KOPT-K1 (cell line): ENCODE measurements around the gene ABTB2.

Source experiments
- H3K27ac ChIP-seq: fragments of 200-600 bp; sonication (generic); 2 replicates; pipeline ENCODE4 v1.5.1; 2016; ENCODE audit warnings: antibody characterized with exemption, mild to moderate bottlenecking, low read depth, low read length; ENCODE audit not compliant: poor library complexity, severe bottlenecking
- H3K36me3 ChIP-seq: fragments of 200-600 bp; sonication (generic); 2 replicates; pipeline ENCODE4 v1.5.1; 2017; ENCODE audit warnings: antibody characterized with exemption, mild to moderate bottlenecking, low read length, moderate library complexity; ENCODE audit not compliant: insufficient read depth
- H3K9me3 ChIP-seq: fragments of 200-600 bp; sonication (generic); 2 replicates; pipeline ENCODE4 v1.5.1; 2017; ENCODE audit warnings: antibody characterized with exemption, low read length, mild to moderate bottlenecking; ENCODE audit not compliant: insufficient read depth, poor library complexity, severe bottlenecking

Gene ABTB2

DNA sequence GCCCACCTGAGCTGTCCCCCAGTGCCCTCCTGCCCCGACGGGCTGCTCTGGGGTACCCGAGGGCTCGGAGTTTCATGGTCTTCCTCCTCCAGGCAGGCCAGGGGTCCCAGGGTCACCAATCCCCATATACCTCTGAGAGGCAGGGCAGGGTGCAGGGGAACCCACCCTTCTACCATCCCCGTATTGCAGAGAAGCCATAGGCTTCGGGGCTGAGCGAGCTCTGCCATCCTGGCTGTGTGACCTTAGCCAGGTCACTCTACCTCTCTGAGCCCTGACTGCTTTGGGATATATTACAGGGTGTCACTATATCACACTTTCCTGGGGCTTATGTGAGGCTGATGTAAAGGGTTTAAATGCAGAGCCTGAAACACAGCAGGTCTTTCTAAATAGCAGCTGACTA, 195.0 kb downstream of the ABTB2 start:
- Histone ChIP-seq H3K27ac (no peak overlapping the region), H3K9me3 (no peaks in the 10 kb centered on the region), H3K36me3 (no peaks in the 10 kb centered on the region)

DNA sequence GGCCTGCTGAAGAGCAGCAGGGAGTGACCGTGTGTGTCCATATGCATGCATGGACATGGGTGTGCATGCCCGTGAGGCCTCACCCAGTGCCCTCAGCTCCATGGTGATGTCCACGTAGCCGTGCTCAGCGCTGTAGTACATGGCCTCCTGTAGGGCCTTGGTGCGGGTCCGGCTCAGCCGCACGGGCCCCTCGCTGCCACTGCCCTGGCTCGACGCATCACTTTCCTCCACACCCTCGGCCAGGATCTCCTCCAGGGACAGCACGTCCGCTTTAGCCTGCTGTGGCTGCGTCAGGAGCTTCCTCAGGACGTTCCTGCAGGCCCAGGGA, 195.4 kb downstream of the ABTB2 start:
- H3K27ac ChIP-seq = no peak overlapping the region

DNA sequence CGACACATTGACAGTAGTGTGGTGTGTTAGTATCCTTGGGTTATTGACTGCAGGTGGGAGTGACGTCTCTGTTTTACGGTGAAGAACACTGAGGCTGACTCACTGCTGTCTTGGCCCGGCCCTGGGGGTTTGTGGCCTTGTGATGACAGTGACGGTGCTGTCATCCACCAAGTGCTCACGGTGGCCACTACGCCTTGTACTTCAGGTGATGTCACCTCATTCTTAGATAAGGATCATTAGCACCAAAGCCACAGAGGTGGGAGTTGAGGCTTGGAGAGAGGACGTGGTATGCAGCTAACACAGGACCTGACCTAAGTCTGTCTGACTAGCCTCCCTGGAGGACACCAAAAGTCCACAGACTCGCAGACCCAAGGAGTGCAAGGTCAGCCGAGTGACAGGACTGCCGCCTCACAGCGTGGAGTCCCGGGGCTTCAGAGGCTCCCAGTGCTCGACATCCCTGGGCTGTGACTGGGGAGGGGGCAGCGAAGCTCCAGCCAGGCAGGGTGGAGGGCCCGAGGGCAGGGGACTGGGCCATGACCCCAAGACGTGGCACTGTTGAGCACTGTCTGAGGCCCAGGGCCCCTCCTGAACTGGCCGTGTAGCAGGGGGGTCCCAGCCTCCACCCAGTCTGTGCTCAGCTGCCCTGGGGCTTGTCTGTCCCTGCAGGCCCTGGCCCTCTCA, 195.9 kb downstream of the ABTB2 start:
- H3K27ac ChIP-seq = no peak overlapping the region
- H3K9me3 ChIP-seq = no peaks in the 10 kb centered on the region
- no peaks in the 10 kb centered on the region; the same call in 1 of the 2 replicates for H3K36me3 ChIP-seq

More for the DNA sequence above, 195.4 kb downstream of the ABTB2 start:
- Histone ChIP-seq H3K9me3 (no peaks in the 10 kb centered on the region), H3K36me3 (no peaks in the 10 kb centered on the region)

DNA sequence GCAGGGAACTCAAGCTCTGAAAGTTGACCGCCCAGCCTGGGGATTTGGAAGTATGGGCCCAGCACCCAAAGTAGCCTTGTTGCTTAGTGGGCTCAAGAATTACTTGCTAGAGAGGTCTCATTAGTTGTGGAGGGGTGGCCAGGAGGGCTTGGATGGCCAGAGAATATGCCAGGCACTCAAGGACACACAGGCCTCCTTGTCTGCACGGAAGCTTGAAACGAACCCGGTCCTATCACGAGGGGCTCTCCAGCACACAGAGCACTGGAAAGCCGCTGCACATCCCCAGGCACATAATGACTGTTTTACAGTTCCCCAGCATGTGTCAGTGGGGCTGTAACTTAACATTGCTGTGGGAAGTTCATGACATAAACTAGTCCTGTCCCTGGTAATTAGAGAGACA, 196.4 kb downstream of the ABTB2 start:
- Histone ChIP-seq H3K36me3 (peaks cover 4% of the 10 kb centered on the region; the same call in 1 of the 2 replicates), H3K27ac (no peak overlapping the region), H3K9me3 (no peaks in the 10 kb centered on the region)

DNA sequence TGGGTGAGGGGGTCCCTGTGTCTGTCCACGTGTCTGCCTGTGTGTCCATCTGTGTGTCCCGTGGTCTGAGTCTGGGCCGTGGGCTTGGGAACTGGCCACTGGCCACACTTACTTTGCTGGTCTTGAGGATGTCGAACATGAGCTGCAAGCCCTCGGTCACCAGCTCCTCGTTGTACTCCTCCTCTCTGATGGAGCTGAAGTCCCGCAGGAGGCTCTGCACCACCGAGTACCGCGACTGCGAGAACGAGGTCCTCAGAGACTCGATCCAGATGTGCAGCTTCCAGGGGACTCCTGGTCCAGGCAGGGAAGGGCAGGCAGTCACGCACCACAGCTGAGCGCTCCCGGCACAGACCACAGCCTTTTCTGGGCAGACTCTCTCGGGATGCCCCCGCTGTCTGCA, 197.0 kb downstream of the ABTB2 start:
- Histone ChIP-seq H3K36me3 (peaks cover 9% of the 10 kb centered on the region; the same call in 1 of the 2 replicates), H3K27ac (no peak overlapping the region), H3K9me3 (no peaks in the 10 kb centered on the region)

DNA sequence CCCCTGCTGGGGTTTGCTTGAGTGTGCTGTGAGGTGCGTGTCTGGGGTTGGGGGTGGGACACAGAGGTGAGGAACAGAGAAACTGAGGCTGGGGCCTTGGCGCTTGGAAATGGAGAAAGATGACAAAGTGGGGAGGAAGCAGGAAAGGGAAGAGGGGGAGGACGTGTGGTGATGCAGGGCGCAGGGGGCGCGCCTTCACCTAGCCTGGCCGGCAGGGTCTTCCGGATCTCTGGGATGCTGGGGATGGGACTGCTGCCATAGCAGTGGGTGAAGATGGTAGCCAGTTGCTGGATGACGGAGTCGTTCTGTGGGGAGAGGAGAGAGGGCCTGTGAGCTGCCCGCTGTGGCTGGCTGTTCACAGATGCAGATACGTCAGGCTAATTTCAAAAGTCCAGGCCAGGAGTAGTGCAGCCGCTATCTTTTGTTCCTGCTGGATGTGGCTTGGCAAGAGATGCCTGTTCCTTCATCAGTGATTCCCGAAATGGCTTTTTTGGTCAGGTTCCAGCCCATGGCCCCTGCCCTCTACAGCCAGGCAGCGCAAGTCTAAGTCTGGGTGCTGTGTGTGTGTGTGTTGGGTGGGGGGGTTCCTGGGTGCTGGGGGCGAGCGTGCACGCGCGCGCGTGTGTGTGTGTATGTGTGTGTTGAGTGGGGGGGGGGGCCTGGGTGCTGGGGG, 197.6 kb downstream of the ABTB2 start:
- Histone ChIP-seq H3K27ac (no peak overlapping the region), H3K36me3 (peaks cover 15% of the 10 kb centered on the region; the same call in 1 of the 2 replicates), H3K9me3 (no peaks in the 10 kb centered on the region)

DNA sequence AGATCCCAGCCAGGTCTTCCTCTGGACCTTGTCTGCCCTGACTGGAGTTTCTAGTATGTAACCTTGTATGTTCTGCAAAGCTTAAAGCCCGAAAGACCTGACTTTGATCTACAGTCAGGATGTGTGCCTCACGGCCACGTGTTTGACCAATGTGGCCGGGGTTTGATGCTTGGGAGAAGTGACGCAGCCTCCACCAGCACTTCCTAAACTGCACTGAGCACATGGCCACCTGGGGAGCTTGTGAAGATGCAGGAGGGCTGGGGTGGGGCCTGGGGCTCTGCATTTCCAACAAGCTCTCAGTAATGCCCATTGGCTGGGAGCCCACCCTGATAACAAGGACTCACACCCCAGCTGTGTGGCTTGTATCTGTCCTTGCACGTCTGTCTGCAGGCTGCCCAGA, 199.1 kb downstream of the ABTB2 start:
- H3K27ac ChIP-seq = no peak overlapping the region
- no peaks in the 10 kb centered on the region for H3K9me3 ChIP-seq
- peaks cover 30% of the 10 kb centered on the region; the same call in 1 of the 2 replicates for H3K36me3 ChIP-seq

DNA sequence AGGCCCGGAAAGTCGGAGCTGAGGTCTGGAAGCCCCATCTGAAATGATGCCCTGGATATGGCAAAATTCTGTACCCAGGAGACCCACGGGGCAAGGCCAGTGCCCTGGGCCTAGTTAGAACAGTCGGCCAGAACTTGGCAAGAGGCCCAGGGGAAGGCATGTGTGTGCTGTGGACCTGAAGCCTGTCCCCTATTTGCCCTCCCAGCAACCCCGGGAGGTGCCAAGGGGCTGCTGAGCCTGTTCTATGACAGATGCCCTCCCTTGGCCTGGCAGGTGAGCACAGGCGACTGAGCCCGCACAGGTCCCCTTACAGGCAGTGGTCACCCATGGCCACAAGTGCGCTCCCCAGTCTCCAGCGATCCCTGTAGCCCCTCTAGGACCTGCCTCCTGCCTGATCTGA, 200.6 kb downstream of the ABTB2 start:
- H3K27ac ChIP-seq = no peak overlapping the region
- peaks cover 45% of the 10 kb centered on the region; the same call in 1 of the 2 replicates for H3K36me3 ChIP-seq
- no peaks in the 10 kb centered on the region for H3K9me3 ChIP-seq

DNA sequence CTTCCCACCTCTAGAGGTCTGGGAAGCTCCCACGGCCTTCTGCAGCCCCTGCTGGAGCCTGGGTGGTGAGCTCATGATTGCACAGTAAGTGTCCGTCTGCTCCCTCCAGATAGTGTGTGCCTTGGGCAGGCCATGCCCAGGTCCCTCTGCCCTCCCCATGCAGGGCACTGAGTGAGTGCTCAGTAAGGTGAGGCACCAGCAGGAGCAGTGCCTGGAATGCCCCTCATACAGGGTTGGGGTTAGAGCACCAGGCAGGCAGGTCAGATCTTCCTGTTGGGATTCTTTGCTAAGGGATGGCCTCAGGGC, 202.1 kb downstream of the ABTB2 start:
- Histone ChIP-seq H3K36me3 (peaks cover 59% of the 10 kb centered on the region; the same call in 1 of the 2 replicates), H3K27ac (no peak overlapping the region)

DNA sequence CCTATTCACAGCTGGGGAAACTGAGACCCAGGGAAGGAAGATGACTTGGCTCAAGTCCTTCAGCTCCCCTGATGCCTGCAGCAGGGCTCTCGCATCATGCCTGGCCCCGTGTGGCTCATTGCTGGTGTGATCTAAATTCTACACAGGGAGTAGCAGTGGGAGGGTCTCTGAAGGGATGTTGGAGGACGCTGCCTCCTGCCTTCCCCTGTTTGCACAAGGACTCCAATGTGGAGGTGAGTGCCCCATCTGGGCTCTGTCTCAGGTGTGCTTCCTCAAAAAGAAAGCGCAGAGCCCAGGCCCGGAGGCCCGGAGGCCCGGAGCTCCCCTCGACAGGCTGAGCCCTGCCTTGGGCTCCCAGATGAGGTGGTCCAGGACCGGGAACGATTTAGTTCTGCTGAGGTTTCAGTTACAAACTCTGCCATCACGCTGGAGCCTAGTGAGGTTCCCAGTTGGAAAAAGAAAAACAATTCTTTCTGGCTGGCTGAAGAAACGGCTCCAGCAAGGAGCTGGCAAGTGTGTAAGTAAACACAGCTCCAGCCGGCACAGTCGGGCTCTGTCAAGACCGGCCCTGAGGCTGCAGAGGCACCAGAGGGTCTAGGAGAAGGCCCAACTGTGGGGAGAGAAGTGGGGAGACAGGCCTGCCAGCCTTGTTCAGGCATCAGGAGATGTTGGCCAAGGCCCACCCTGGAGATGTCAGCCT, 202.6 kb downstream of the ABTB2 start:
- H3K27ac ChIP-seq = no peak overlapping the region
- no peaks in the 10 kb centered on the region for H3K9me3 ChIP-seq
- H3K36me3 ChIP-seq = peaks cover 64% of the 10 kb centered on the region

More for the DNA sequence above, 202.1 kb downstream of the ABTB2 start:
- no peaks in the 10 kb centered on the region for H3K9me3 ChIP-seq

DNA sequence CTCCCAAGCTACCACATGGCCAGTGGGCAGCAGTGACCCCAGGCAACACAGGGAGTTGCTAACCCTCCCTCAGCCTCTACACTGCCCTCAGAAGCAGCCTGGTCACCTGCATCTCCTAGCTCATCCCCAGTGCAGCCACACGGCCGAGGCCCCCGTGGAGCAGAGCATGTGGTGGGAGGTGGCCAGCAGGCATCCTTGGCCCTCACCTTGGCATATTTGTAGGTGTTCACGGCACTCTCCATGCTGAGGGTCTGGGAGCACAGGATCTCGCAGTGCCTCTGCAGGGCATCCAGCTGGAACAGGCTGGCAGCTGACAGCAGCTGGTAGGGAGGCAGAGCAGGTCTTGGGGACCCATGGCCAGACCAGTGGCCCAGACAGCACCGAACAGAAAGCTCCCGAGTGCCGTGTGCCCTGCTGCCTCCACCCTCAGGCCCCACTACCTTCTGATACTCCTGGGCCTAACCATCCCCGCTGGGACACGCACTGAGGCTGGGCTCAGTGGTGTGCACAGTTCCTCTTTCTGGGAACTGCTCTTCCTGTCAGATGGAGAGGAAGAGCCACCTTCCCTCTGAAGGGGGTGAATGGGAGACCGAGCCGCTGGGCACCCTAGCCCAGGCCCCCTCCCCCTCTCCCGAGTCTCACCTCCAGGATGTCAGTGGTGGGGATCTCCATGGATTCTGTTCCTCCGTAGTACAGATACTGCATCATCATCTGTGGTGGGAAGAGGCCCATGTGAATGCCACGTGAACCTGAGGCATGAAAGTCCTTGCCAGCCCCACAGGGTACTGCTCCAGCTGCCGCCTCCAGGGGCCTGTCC, 203.5 kb downstream of the ABTB2 start:
- Histone ChIP-seq H3K27ac (no peak overlapping the region), H3K36me3 (peaks cover 74% of the 10 kb centered on the region), H3K9me3 (no peaks in the 10 kb centered on the region)

DNA sequence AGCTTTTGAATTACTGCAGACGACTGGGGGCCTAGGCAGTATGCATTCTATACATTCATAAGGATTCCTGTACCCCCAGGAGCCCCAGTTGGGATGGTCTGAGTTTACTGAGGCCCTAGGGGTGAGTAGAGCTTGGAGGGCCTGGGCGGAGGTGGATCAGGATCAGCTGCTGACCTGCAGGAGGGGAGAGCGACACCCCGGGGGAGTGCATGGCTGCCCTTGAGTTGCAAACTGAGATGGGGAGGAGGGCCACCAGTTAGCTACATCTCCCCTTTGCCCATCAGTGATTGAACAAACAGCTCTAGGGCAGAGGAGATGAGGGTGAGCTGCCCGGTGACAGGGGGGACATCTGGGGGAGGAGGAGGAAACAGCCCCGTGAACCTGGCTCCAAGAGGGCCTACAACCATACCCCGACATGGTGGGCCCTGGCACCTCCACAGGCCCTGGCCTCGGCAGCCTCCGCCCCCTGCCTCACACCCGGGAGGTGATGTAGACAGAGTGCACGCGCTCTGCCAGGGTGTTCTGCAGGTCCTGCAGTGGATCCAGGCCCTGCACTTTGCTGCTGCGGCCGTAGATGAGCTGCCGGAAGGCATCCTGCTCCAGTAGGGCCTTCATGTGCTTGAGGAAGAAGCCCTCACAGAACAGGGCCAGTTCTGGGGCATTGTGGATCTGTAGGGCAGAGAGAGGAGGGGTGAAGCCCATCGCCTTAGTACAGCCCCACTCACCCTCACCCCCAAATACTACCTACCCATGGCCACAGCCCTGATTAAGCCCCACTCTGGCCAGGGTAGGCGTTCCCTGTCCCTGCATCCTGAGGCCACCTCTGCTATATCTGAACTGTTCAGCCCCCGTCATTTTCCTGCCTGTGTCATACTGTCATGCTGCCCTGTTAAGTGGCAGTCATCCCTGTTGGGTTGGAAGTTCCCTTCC, 205.6 kb downstream of the ABTB2 start:
- Histone ChIP-seq H3K27ac (no peak overlapping the region), H3K9me3 (no peaks in the 10 kb centered on the region), H3K36me3 (peaks cover 95% of the 10 kb centered on the region)

DNA sequence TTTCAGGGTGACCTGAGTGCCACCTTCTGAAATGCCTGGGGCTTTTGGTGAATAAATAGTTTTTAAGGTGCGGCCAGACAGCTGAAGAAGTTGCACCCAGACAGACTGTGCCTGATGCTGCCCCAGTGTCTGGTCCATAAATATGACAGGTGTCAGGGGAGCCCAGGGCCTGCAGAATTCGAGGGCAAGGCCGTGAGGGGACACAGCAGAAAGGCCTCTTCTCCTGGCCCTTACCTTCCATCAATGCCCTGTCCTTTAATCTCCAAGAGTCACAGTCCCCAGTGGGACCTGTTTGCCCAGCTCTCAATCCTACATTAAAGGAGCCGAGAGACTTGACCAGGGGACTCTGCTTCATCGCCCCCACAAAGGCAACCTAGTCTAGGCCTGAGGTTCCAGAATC, 206.6 kb downstream of the ABTB2 start:
- Histone ChIP-seq H3K27ac (no peak overlapping the region), H3K9me3 (no peaks in the 10 kb centered on the region), H3K36me3 (peaks cover 99% of the 10 kb centered on the region)

DNA sequence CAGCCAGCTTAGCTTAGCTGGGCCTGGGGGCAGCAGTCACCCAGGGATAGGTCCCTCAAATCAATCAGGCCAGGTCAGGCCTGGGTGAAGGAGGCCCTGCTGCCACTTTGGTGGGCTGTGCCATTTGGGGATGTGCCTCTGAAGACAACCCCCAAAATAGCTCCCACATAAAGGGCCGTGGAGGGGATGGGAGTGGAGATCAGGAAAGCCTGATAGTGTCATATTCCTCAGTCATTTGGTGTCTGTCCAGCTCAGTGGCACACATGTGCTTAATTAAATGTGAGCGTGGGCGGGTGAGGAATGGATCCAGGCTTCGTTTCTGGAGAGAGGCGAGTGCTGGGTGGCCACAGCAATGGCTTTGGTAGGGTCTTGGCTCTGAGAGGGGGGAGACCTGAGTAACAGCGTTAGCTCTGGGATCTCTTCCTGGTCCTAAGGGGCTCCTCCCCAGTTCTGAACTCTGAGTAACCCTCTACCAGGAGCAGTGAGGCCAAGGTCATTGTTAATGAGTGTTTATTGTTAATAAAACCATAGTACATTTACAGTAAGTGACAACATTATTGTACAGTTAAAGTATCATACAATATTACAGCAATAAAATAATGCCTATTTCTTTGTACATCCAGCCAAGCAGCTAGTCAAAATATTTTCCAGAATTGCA, 207.2 kb downstream of the ABTB2 start:
- H3K27ac ChIP-seq = no peak overlapping the region
- H3K36me3 ChIP-seq = peaks cover 99% of the 10 kb centered on the region

More for the DNA sequence above, 207.2 kb downstream of the ABTB2 start:
- no peaks in the 10 kb centered on the region for H3K9me3 ChIP-seq
